ENCODE results near the gene PRKAA1.

DNA sequence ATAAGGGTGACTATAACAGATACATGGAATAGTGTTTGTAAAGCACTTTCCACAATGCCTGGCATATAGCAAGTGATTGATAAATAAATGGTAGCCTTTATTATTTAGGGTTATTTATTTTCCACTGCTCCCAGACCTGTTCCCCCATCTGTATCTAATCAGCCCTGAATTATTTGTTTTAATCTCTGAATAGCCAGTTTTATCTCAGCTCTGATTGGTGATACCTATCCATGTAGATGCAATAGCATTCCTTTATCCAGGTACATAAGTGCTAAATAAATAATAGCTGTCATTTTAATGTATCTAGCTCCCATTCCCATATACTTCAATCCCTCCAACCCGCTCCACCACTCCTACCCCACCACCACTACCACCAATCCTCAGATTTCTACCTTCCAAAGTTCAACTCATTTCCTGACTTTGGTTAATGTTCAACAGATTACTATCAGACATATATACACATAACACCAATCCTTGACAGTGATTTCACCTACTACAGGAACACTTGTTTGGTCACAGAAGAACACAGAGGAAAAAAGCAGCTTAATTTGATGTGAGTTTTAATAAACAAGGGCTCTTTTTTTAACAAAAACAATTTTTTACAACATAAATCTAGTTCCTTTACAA, 14.0 kb downstream of the PRKAA1 start:
- TF ChIP-seq, protein P1, sequence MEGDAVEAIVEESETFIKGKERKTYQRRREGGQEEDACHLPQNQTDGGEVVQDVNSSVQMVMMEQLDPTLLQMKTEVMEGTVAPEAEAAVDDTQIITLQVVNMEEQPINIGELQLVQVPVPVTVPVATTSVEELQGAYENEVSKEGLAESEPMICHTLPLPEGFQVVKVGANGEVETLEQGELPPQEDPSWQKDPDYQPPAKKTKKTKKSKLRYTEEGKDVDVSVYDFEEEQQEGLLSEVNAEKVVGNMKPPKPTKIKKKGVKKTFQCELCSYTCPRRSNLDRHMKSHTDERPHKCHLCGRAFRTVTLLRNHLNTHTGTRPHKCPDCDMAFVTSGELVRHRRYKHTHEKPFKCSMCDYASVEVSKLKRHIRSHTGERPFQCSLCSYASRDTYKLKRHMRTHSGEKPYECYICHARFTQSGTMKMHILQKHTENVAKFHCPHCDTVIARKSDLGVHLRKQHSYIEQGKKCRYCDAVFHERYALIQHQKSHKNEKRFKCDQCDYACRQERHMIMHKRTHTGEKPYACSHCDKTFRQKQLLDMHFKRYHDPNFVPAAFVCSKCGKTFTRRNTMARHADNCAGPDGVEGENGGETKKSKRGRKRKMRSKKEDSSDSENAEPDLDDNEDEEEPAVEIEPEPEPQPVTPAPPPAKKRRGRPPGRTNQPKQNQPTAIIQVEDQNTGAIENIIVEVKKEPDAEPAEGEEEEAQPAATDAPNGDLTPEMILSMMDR (conservative IDR thresholded peaks at IDR 0.05), result no peak
- no peak for TF ChIP-seq ZFX (IDR thresholded peaks at IDR 0.05)
